ENCODE results near the gene ZFP36L2. TPM values are rescaled to one million over a fixed set of nuclear protein-coding genes. Genes with fewer than 3 reads are reported as not detected.

Gene ZFP36L2
- total RNA-seq, 6 experiments from 2014 or later, result 20.8 to 50.0 (median 33.6) TPM

DNA sequence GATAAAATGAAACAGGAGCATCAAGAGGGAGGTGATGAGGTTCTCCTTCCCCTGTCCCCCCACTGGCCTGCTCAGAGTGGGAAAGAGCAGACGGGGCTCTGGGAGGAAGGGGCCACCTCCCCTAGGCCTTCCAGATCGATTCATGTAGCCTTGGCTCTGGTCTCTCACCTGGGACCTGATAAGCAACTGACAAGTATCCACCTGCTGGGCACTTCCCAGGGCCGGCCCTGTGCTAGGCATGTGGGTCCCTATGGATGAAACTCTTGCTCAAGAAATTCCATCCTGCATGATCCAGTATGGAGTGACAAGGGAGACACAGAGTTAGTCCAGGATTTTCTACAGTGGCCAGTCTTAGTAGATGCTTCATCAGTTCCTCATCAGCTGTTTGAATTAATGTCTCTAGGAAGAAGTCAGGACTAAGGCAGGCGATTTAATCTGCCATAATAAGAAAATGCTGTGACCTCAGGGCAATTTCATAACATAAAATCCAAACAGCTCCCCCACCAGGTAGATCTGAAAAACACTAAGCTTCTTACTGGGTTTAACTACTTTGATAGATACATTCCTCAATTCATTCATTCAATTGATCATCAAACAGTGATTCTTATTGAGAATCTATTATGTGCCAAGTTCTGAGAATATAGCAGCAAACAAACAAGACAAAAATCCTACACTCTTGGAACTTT lies 44.7 kb upstream of the ZFP36L2 start:
- Histone ChIP-seq H3K9me3 (no peaks in the 10 kb centered on the region), H3K27me3 (no peaks in the 10 kb centered on the region), H3K36me3 (no peaks in the 10 kb centered on the region), H3K27ac (no peak overlapping the region), H3K4me3 (no peak overlapping the region), H3K4me1 (peaks cover 0 to 2% (median 1%) of the 10 kb centered on the region in 4 donors)
- TF ChIP-seq, protein P1, sequence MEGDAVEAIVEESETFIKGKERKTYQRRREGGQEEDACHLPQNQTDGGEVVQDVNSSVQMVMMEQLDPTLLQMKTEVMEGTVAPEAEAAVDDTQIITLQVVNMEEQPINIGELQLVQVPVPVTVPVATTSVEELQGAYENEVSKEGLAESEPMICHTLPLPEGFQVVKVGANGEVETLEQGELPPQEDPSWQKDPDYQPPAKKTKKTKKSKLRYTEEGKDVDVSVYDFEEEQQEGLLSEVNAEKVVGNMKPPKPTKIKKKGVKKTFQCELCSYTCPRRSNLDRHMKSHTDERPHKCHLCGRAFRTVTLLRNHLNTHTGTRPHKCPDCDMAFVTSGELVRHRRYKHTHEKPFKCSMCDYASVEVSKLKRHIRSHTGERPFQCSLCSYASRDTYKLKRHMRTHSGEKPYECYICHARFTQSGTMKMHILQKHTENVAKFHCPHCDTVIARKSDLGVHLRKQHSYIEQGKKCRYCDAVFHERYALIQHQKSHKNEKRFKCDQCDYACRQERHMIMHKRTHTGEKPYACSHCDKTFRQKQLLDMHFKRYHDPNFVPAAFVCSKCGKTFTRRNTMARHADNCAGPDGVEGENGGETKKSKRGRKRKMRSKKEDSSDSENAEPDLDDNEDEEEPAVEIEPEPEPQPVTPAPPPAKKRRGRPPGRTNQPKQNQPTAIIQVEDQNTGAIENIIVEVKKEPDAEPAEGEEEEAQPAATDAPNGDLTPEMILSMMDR (IDR thresholded peaks at IDR 0.05), result no peak
- TF ChIP-seq POLR2A (IDR thresholded peaks at IDR 0.05), result no peak
- WGBS (ENCODE audit: insufficient coverage, low coverage, low lambda C conversion rate, missing lambda C conversion rate), result 92% methylated on average over 4 of the region's 4 CpGs
- intact Hi-C loops (cut with DNase I), result no loop called here
- no peak for ATAC-seq
- no peak for DNase-seq

DNA sequence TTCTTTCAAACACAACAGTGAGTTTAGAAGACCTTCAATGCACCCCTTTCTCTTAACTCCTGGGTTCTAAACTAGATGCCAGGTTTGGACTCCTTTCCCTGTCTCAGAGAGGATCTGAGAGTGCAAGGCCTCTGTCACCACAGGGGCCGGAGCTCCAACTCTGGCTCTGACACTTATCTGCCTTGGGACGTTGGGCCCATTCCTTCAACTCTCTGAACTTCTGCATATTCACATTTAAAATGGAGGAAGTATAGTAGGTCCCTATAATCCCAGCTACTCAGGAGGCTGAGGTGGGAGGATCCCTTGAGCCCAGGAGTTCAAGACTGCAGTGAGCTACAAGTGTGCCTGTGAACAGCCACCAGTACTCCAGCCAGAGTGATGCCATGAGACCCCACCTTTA lies 44.1 kb upstream of the ZFP36L2 start:
- H3K4me3 ChIP-seq, result no peak overlapping the region
- H3K4me1 ChIP-seq, result no peaks in the 10 kb centered on the region
- no peaks in the 10 kb centered on the region for H3K27me3 ChIP-seq
- no peaks in the 10 kb centered on the region for H3K36me3 ChIP-seq
- H3K9me3 ChIP-seq, result no peaks in the 10 kb centered on the region
- intact Hi-C loops (cut with DNase I), result no loop called here
- TF ChIP-seq, protein P1 (IDR thresholded peaks at IDR 0.05), result no peak
- no peak for TF ChIP-seq POLR2A (IDR thresholded peaks at IDR 0.05)
- WGBS (ENCODE audit: insufficient coverage, low coverage, low lambda C conversion rate, missing lambda C conversion rate), result 80% methylated on average over 2 of the region's 2 CpGs
- no peak overlapping the region for H3K27ac ChIP-seq
- DNase-seq (no peak), ATAC-seq (no peak)

DNA sequence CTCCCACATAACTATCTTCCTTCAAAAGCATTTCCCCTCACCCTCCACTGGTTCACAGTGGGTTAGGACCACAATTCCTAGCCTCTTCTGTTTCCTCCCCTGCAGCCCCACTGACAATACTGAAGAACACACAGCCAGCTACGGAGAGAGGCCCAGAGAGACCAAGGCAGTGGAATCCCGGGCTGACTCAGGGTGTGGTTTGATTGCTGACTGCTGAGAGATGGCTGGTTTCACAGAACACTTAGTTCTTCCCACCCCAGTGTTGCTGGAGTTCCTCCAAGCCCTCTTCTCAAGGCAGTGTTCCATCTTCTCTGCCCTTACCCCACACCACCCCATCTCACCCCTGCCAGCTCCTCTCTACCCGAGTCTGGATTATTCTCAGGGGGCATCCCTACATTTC lies 43.3 kb upstream of the ZFP36L2 start:
- TF ChIP-seq POLR2A (IDR thresholded peaks at IDR 0.05), result no peak
- TF ChIP-seq, protein P1 (IDR thresholded peaks at IDR 0.05), result no peak
- Histone ChIP-seq H3K27me3 (no peaks in the 10 kb centered on the region), H3K27ac (peak overlapping the region; percentile 21 to 31 (median 29)), H3K4me3 (no peak overlapping the region), H3K9me3 (no peaks in the 10 kb centered on the region), H3K4me1 (no peaks in the 10 kb centered on the region), H3K36me3 (no peaks in the 10 kb centered on the region)
- intact Hi-C loops (cut with DNase I), result no loop called here
- WGBS (ENCODE audit: insufficient coverage, low coverage, low lambda C conversion rate, missing lambda C conversion rate), result 59% methylated on average over 3 of the region's 3 CpGs
- ATAC-seq, result peak; percentile 28 to 60 (median 46)
- DNase-seq, result no peak

DNA sequence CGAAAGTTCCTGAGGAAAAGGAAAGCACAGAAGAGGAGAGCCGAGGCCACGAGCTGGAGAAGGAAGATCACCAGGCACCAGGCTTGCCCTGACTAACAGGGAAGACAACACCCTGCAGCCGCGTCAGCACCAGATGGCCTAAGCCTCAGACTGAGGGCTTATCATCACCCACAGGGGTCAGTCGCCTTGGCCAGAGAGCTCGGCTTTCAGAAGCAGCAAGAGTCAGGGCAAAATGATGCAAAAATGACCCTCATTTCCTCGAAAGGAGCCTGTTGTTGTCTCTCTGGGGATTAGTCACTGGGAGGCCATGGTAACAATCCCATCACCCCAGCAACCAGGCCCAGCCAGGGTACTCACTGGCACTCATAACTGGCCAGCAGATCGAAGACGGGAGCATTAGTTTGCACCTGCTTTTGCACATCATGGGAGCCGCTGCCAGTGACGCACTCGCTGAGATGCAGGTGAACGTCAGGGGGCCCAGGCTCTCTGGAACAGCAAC lies 42.7 kb upstream of the ZFP36L2 start:
- DNase-seq (peak; percentile 66 to 73 (median 71)), ATAC-seq (peak; percentile 82 to 91 (median 84))
- no peak for TF ChIP-seq POLR2A (IDR thresholded peaks at IDR 0.05)
- TF ChIP-seq, protein P1 (IDR thresholded peaks at IDR 0.05), result peak in 1 of 4 donors; percentile 6
- Histone ChIP-seq H3K27me3 (no peaks in the 10 kb centered on the region), H3K27ac (peak overlapping the region; percentile 21 to 47 (median 29)), H3K4me1 (no peaks in the 10 kb centered on the region), H3K4me3 (no peak overlapping the region), H3K9me3 (no peaks in the 10 kb centered on the region), H3K36me3 (no peaks in the 10 kb centered on the region)
- WGBS (ENCODE audit: insufficient coverage, low coverage, low lambda C conversion rate, missing lambda C conversion rate), result 51% methylated on average over 4 of the region's 14 CpGs
- intact Hi-C loops (cut with DNase I), result no loop called here

Data from right lobe of liver (tissue), 6 donors.